AG08395 (cell line): ENCODE results near the gene ELF5.

ENCODE experiments used
- DNase-seq: peaks from one replicate; pipeline ENCODE4 v3.0.0; 2012; ENCODE audit warnings: mixed read lengths, low spot score

The ELF5 gene

DNA sequence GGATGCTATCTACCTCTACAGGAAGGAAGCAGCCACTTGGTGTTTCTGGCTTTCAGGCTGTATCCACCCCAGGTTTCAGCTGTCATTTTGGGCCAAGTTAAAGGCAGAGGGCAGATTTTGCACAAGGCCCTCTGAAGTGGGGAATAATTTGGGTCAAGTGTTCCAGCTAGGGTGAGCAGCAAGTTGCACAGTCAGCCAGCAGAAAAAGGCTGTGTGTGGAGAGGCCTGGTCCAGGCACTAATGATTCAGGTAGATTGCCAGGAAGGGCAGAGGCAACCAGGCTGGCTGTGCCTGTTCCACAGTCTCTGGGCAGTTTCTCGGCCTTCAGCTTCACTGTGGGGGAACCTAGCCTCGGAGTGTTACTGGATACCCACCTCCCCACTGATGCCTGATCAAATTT, 8.6 kb upstream of the ELF5 start:
- no peak for DNase-seq

DNA sequence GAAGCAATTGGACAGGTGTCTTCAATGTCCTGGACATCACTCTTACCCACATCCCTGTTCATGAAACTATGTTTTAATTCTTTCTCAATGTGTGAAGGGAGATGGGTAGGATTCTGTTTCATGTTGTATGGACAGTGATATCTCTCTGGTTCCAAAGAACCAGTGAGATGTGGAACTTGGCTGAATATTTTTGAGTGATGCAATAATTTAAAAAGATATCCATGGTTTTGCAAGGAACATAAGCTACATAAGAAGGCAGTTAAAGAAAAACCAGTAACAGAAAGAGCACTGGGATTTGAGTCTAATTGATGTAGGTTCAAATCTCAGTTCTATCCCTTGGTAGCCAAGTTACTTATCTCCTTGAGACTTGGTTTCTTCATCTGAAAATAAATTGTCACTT, 7.7 kb upstream of the ELF5 start:
- no peak for DNase-seq

DNA sequence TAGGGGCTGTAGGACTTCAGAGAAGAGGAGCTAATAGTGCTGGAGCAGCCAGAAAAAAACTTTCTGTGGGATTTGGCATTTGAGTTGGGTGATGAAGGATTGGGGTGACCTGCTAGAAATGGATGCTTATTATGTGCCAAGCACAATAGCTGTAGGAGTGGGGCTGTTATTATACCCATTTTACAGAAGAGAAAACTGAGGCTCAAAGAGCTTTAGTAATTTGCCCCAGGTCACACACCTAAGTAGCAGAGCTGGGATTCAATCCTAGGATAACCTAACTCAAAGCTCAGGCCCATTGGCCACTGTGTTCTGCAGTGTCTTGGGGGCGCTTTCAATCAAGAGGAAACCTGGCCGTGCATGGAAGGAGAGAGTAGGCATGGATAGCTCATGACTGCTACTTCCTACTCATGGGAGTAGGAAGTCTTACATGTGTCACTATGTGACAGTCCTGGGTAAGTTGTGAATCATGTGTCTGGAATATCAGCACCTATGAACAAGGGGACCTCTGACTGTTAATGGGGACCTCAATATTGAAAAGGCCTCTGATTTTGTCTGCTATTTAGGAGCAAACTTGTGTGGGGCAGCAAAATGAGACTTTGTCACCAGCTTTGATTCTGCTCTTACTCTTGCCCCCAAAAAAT, 6.1 kb upstream of the ELF5 start:
- no peak for DNase-seq

- no peak for DNase-seq
Observed at GRCh38 chr11:34516247-34517040, 2.9 kb upstream of the ELF5 start.

DNA sequence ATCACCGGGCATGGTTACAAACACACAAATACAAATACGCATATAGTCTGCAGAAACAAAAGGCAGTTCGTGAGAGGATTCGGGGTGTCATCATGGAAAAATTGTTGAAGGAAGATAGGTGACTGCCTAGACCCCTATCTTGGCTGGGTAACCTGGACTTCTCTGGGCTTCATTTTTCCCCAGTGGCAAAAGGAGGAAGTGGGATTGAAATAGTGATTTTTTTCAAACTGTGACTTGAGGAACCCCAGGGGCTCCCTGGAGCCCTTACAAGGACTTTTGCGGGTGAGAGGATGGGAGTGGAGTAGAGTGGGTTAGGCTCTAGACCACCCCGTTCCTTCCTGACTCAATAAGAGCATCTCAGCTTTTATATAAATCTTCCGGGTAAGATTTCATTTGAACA, 1.0 kb upstream of the ELF5 start:
- DNase-seq = no peak

GRCh38 chr11:34512840-34513681, 533 bp downstream of the ELF5 start:
- peak; percentile 77 for DNase-seq

DNA sequence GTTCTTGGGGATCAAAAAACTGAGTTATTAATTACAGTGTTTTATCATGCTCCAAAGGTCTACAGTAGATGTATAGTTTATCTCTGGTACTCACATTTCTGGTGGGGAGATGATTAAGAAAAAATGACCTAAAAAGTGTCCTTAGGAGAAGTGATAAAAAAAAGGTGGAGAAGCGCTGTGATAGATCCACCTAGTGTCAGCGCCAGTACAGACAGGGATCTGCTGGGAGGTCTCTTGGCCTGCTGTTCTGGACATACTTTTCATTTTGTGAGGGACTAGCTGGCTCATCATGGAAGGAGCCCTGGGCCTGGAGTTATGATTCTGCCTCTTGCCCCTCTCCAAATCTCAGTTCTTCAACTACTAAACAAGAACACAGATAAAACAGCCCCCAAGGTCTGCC, 2.9 kb downstream of the ELF5 start:
- DNase-seq = no peak

DNA sequence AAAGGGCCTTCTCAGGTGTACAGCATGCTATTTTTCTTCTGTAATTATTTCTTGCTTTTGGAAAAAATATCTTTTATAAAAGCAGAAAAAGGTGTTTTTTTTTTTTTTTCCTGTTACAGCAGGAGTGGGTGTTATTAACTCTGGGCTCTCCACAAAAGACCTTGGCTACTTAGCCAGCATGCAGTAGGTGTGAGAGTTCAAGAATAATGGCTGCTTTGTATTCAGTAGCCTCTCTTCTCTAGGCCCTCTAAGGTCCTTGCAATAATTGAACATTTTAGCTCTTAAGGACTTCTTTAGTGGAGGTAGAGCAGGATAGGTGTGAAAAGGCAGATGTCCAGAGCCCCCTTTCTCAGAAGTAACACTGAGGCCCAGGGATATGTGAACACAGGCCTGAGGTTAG, 3.4 kb downstream of the ELF5 start:
- no peak for DNase-seq

DNA sequence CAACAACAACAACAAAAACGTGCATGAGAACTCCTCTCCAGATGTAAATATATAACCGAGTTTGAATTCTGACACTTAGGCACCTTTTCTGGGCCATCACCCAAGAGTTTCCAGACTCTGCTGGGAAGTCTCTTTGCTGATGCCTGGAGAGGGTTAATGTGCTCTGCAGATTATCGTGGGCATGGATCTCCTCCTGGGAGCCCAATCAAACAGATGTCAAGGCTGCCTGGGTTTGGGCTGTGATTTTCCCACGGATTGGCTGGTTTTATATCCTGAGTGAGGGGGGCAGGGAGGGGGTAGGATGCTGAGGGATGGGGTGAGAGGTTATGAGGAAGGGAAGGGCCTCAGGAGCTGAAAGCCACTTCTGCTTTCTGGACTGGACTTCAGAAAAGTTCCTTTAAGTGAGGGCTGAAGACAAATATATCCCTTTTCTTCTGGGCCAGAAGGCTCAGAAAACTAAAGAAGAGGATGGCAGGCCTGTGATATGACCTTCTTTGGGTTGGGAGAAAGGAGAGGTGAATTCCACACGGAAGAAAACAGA, 4.2 kb downstream of the ELF5 start:
- DNase-seq = no peak

DNA sequence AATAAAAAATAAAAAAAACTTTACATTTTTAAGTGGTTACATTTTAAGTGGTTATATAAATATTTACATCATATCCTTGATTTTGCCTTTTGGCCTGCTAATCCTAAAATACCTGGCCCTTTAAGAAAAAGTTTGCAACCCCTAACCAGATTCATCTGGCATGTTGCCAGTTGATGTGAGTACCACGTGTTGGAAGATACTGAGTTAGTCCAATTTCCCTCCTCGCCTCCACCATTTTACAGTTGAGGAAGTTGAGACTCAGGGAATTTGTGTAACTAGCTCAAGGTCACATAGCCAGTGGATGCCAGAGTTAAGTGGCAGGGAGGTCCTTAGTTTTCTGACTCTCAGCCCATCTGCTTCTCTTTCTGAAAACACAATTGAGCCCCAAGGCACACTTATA, 5.1 kb downstream of the ELF5 start:
- no peak for DNase-seq

DNA sequence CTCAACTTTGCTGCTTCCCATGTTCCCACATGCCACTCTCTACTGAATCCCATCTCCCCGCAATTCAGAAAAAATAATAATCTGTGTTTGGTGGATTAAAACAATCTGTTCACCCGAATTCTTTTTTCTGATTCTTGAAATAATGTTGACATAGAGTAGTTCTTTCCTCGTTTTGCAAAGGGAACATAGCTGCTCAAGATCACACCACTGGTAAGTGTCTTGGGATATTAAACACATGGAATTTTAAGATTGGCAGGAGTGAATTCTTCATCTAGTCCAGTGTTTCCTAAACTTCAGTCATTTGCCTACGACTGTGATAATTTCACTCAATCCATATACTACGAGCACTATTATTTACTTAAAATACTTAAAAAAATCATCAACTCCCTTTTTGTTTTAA, 6.0 kb downstream of the ELF5 start:
- no peak for DNase-seq

- DNase-seq = no peak
Observed at GRCh38 chr11:34507156-34507555, 6.4 kb downstream of the ELF5 start.

DNA sequence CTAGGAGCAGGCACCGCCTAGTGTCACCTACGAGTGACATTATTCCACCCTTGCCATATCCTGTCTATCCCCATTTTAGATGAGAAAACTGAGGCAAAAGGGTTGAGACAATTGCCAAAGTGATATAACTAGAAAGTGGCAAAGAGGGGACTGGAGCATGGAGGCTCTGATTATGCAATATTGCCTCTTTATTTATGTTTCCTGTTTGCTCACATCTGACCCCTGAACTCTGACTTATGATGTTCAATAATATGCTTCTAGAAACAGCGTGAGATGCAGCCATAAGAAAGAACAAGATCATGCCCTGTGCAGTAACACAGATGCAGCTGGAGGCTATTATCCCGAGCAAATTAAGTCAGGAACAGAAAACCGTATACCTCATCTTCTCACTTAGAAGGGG, 7.7 kb downstream of the ELF5 start:
- no peak for DNase-seq

- DNase-seq = no peak
Observed at GRCh38 chr11:34502949-34503348, 10.6 kb downstream of the ELF5 start.

DNA sequence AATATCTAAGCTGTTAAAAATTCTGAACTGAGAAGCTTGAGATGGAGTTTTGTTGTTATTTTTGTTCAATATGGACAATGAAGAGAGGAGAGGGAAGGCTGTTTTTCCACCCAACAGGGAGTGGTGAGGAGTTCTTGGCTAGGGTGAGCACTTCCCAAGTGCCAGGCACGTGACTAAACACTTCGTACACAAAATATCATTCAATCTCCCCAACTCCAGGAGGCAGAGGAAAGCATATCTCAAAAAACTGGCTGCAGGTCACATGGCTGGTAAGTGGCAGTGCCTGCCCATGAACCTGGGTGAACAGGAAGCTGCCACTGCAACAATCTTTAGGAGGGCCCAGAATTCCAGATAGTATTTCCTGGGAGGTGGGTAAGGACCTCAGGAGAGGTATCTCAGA, 11.6 kb downstream of the ELF5 start:
- peak; percentile 35 for DNase-seq

DNA sequence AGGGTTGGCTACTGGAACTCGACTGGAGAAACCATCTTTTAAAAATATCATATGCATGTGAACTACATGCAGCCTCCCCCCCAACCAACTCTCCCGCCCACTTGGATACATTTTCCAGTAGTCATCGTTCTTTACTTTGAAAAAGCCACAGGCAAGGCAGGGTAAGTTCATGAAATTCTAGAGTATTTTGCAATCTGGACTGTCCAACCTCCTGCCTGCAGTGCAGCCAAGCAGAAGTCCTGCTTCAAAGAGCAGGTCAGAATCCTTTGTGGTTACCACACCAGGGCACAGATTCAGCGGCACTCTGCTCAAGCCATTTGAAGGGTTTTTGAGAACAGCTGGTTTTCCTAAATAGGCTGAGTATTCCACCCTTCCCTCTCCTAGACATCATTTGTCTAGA, 12.1 kb downstream of the ELF5 start:
- DNase-seq = peak; percentile 94

DNA sequence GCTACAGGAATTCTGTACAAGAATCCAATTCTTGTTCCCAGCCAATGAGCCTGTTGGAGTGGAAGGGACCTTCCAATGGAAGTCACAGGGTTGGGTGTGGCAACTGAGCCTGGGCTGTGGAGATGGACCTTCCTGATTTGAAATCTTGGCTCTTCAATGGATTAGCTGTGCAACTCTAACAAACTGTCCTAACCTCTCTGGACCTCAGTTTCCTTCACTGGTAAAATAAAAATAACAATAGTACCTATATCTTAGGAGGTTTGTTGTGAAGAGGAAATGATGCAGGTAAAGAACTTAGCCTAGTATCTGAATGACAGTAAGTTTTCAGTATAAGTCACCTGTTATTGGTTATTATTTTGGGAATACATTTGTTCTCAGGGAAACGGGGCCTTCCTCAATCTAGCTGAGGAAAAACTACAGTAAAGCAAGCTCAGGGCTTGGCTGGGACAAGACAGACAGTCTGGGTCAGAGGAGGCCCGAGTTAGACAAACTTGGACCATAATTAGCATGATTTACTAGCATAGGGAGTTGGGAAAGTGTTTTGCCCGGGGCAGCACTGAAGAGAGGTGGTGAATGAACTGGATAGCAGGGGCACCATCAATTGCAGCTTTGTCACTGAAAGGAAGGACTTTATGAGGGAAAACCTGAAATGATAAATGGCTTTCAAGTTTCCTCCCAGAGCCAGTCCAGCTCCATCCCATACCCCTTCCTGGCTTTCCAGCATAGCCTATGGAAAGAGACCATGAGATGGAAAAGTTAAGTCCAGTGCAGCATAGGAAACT, 13.7 kb downstream of the ELF5 start:
- DNase-seq = no peak

GRCh38 chr11:34495724-34496377, 17.7 kb downstream of the ELF5 start:
- no peak for DNase-seq

GRCh38 chr11:34495239-34495723, 18.3 kb downstream of the ELF5 start:
- DNase-seq = no peak

- no peak for DNase-seq
Observed at GRCh38 chr11:34493926-34494595, 19.5 kb downstream of the ELF5 start.

DNA sequence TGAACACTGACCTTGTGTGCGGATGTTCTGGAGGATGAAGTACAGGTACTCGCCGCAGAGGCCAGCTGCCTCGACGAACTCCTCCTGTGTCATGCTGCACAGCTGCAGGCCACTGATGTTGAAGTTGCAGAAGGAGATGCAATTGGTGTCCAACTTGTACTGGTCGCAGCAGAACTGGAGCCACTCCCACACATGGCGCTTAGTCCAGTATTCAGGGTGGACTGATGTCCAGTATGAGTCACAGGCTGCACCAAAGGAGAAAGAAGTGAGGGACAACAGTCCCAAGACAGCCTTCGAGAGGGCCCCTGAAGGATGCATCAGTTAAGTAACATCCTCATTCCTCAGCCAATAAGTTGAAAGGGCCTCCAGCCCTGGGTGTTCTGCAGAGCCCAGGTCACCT, 20.1 kb downstream of the ELF5 start:
- DNase-seq = no peak
